Activated gamma-delta T cell treated with Interleukin-2 at 50 U/mL for 16 hours (primary cell): ENCODE measurements around the gene GTF2IRD1.
A peak's percentile ranks its signal among the peaks of the same experiment; 100 is the strongest.
"Not testable (repeated sequence)": the region's sequence is repeated elsewhere in the genome, so short reads cannot be mapped to it uniquely, and the experiment has no call there.

ENCODE experiments used
- DNase-seq: peaks from one replicate; pipeline ENCODE4 v3.0.0-alpha.2; 2020

The GTF2IRD1 gene

GRCh38 chr7:74453322-74454011 is at the start of gene GTF2IRD1:
Gene GTF2IRD1, plus strand, starts transcription at chr7:74453906. Its CDS starts 54,175 bp downstream, at chr7:74508081.
- peak; percentile 37 for DNase-seq

GRCh38 chr7:74404388-74404700 is 49.4 kb upstream of the GTF2IRD1 start:
- no peak for DNase-seq

GRCh38 chr7:74404741-74405140 is 49.0 kb upstream of the GTF2IRD1 start:
- DNase-seq: no peak

- no peak for DNase-seq
Observed at GRCh38 chr7:74405191-74405898, 48.4 kb upstream of the GTF2IRD1 start.

- no peak for DNase-seq
Observed at GRCh38 chr7:74405899-74406512, 47.7 kb upstream of the GTF2IRD1 start.

GRCh38 chr7:74407958-74408357 is 45.7 kb upstream of the GTF2IRD1 start:
- no peak for DNase-seq

- no peak for DNase-seq
Observed at GRCh38 chr7:74409571-74409970, 44.1 kb upstream of the GTF2IRD1 start.

- DNase-seq: no peak
Observed at GRCh38 chr7:74410772-74411171, 42.9 kb upstream of the GTF2IRD1 start.

GRCh38 chr7:74411571-74411970 is 42.1 kb upstream of the GTF2IRD1 start:
- DNase-seq: not testable (repeated sequence)

- DNase-seq: no peak
Observed at GRCh38 chr7:74412056-74412455, 41.6 kb upstream of the GTF2IRD1 start.

GRCh38 chr7:74412603-74413002 is 41.1 kb upstream of the GTF2IRD1 start:
- DNase-seq: no peak

- not testable (repeated sequence) for DNase-seq
Observed at GRCh38 chr7:74414595-74415333, 38.9 kb upstream of the GTF2IRD1 start.

GRCh38 chr7:74417419-74417971 is 36.2 kb upstream of the GTF2IRD1 start:
- peak; percentile 49 for DNase-seq

- no peak for DNase-seq
Observed at GRCh38 chr7:74418076-74418475, 35.6 kb upstream of the GTF2IRD1 start.

GRCh38 chr7:74418538-74418937 is 35.2 kb upstream of the GTF2IRD1 start:
- no peak for DNase-seq

GRCh38 chr7:74419232-74419631 is 34.5 kb upstream of the GTF2IRD1 start:
- DNase-seq: not testable (repeated sequence)

GRCh38 chr7:74420006-74420405 is 33.7 kb upstream of the GTF2IRD1 start:
- no peak for DNase-seq

- DNase-seq: no peak
Observed at GRCh38 chr7:74424291-74424880, 29.3 kb upstream of the GTF2IRD1 start.

- no peak for DNase-seq
Observed at GRCh38 chr7:74428023-74428422, 25.7 kb upstream of the GTF2IRD1 start.

GRCh38 chr7:74429153-74429747 is 24.5 kb upstream of the GTF2IRD1 start:
- DNase-seq: no peak

- not testable (repeated sequence) for DNase-seq
Observed at GRCh38 chr7:74430409-74430808, 23.3 kb upstream of the GTF2IRD1 start.

GRCh38 chr7:74430961-74431466 is 22.7 kb upstream of the GTF2IRD1 start:
- DNase-seq: no peak
